GM13977 (cell line): ENCODE measurements around the gene SIL1.

Source experiments
- DNase-seq: peaks from one replicate; pipeline ENCODE4 v3.0.0; 2012; ENCODE audit warnings: low spot score
- CTCF ChIP-seq: IDR thresholded peaks from 2 replicates; pipeline ENCODE4 v1.5.1; 2012; ENCODE audit warnings: mild to moderate bottlenecking, control low read depth; ENCODE audit not compliant: insufficient read depth; ENCODE audit errors: extremely low read depth, missing control alignments
- in situ Hi-C: fragments of 300-500 bp; cut with MboI; formaldehyde crosslinking; loops from one replicate; pipeline ENCODE4 v1.12.0; 2022; ENCODE audit warnings: low sequenced_read_pairs, low pct_unique_long_range_greater_than_20kb, mixed read lengths, inconsistent platforms; ENCODE audit not compliant: unreplicated experiment

SIL1 gene

GRCh38 chr5:138929571-138929955 lies 268.6 kb downstream of the SIL1 start:
- in situ Hi-C loops, result no loop called here
- no peak for TF ChIP-seq CTCF

DNA sequence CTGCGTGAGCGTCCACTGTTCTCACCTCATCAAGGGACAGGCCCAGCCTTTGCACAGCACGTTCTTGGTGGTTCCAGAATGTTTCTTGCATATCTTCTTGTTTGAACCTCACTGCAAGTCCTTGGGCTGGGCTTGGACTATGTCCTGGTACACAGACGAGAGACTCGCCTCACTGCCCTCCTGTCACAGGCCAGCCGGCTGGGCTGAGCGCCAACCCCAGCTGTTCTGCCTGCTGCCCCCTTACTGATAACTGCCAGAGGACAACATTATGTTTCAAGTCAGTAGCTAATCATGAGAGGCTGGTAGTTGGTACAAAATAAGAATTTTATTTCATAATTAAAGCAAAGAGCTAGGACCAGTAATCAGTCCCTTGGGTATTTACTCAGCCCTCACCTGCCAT lies 270.2 kb downstream of the SIL1 start:
- no peak for DNase-seq
- in situ Hi-C loops, result no loop called here
- TF ChIP-seq CTCF, result no peak

More at GRCh38 chr5:138929571-138929955, 268.6 kb downstream of the SIL1 start:
- no peak for DNase-seq

- TF ChIP-seq CTCF, result no peak
- in situ Hi-C loops, result no loop called here
- no peak for DNase-seq
Measured at GRCh38 chr5:138927544-138927943, 270.6 kb downstream of the SIL1 start.

GRCh38 chr5:138926688-138927448 lies 271.3 kb downstream of the SIL1 start:
- in situ Hi-C loops, result no loop called here
- TF ChIP-seq CTCF, result no peak
- DNase-seq, result no peak

GRCh38 chr5:138926257-138926656 lies 271.9 kb downstream of the SIL1 start:
- TF ChIP-seq CTCF, result no peak
- no peak for DNase-seq
- in situ Hi-C loops, result no loop called here

- no peak for TF ChIP-seq CTCF
- in situ Hi-C loops, result no loop called here
- no peak for DNase-seq
Measured at GRCh38 chr5:138925090-138925635, 273.0 kb downstream of the SIL1 start.
